Stimulated activated CD4-positive, alpha-beta T cell treated with anti-CD3 and anti-CD28 coated beads, TNF-alpha, amount 100 ng/mL, for 1 hour (primary cell): ENCODE measurements around the gene ITGB3.

Experiments
- DNase-seq, 3 donors: peaks; one replicate each; pipeline ENCODE4 v3.0.0-alpha.2; 2020; ENCODE audit warnings: low read depth in 3 of 3, low spot score in 1 of 3

Gene ITGB3

DNA sequence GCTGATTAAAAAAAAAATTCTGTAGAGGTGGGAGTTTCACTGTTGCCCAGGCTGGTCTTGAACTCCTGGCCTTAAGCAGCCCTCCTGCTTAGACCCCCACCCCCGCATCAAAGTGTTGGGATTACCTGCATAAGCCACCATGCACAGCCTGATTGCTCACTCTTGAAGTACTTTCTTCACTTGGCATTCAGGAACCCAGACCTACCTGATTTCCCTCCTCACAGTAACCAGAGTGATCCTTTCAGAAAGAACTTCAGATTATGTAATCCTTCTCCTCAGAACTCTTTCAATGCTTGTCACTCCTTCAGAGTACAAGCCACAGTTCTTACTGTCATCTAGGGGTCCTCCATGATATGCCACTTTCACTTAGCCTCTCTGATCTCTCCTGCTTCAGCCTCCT is 71.5 kb downstream of the ITGB3 start:
- DNase-seq = no peak

DNA sequence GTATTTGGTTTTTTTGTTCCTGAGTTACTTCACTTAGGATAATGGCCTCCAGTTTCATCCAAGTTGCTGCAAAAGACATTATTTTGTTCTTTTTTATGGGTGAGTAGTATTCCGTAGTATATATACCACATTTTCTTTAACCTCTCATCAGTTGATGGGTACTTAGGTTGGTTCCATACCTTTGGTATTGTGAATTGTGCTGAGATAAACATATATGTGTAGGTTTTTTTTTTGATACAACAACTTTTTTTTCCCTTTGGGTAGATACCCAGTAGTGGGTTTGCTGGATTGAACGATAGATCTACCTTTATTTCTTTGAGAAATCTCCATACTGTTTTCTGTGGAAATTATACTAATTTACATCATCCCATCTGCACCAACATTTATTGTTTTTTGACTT is 76.9 kb downstream of the ITGB3 start:
- no peak for DNase-seq

DNA sequence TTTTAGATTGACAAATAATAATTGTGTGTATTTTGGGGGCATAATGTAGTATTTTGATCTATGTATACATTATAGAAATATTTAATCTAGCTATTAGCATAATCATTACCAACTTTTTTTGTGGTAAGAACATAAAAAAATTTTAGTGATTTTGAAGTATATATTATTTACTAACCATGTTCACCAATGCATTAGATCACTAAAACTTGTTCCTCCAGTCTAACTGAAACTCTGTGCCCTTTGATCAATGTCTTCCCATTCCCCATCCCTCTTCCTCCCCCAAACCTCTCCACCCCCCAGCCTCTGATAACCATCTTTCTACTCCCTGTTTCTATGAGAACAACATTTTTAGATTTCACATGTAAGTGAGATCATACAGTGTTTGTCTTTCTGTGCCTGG is 78.7 kb downstream of the ITGB3 start:
- no peak for DNase-seq

DNA sequence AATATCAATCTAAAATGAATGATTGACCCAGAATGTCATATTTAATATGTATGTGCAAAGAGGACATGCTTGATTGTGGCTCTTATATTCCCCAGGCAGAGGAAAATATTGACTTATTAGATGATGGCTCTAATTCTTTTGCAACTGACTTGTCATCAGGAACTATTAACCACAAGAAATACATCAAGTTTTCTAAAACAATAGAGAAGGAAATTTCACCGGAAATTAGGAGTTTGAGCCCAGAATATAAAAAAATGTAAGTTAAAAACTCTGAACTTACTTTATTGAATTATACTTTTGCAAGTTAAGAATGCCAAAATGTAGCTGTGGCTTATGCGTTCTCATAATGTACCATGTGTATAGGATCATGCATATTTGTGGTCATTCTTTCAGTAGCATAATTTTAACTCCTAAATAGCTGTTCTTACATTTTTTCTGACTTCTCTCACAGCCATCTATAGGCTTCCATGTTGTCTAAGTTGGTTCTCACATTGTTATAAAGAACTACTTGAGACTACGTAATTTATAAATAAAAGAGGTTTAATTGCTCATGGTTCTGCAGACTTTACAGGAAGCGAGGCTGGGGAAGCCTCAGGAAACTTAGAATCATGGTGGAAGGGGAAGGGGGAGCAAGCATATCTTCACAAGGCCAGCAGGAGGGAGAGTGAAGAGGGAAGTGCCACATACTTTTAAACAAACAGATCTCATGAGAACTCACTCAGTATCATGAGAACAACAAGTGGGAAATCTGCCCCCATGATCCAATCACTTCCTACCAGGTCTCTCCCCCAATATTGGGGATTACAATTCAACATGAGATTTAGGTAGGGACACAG is 81.7 kb downstream of the ITGB3 start:
- no peak for DNase-seq

DNA sequence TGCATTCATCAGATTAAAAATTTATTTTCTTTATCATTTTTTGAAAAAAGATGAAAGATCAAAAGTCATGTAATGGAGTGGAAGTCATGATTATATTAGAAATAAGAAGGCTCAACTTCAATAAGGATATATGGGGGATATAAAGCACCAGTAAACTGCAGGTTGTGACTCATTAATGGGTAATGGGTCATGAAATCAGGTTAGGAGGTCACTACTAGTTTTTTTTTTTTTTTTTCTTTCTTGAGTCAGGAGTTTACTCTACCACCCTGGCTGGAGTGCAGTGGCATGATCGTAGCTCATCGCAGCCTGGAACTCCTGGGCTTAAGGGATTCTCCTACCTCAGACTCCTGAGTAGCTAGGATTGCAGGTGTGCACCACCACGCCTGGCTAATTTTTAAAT is 84.4 kb downstream of the ITGB3 start:
- no peak for DNase-seq

DNA sequence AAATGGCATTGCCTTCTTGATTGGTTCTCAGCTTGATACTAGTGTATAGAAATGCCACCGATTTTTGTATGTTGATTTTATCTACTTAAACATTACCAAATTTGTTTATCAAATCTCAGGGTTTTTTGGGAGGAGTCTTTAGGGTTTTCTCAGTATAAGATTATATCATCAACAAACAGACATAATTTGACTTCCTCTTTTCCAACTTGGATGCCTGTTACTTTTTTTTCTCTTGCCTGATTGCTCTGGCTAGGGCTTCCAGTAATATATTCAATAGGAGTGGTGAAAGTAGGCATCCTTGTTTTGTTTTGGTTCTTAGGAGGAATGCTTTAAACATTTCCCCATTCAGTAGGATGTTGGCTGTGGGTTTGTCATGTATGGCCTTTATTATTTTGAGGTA is 99.2 kb downstream of the ITGB3 start:
- DNase-seq = no peak

DNA sequence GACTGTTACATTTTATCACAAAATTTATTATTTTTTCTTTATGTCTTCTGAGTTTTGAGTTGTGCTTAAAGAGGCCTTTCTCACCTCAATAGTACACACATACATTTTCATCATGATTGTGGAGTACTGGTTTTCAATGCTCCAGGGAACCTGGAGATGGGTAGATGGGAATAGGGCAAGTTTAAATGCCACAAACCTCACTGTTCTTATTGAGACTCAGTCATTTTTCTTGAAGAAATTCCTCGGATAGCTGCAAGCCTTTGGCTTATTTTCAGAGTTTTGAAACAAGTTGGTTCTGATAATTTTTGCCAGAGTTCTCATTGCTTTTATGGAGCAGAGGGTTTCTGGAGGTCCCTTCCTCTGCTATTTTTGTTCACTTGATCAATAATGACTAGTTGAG is 105.0 kb downstream of the ITGB3 start:
- DNase-seq = no peak
